Lower lobe of right lung (tissue), 2 donors: ENCODE results near the gene RBP4. TPM values are rescaled to one million over a fixed set of nuclear protein-coding genes. Genes with fewer than 3 reads are reported as not detected.

ENCODE experiments used
- ATAC-seq, 2 donors: fragments of 200-7000 bp; cut with Tn5 transposase; one replicate each; pipeline ENCODE4 v1.9.1; 2020 to 2022; ENCODE audit warnings: mild to moderate bottlenecking in 2 of 2, moderate library complexity in 2 of 2
- DNase-seq: peaks from one replicate; pipeline ENCODE4 v3.0.0-alpha.2; 2020
- H3K27ac ChIP-seq: fragments of 200-600 bp; one replicate; pipeline ENCODE4 v1.8.0; 2022
- H3K27me3 ChIP-seq: fragments of 200-600 bp; one replicate; pipeline ENCODE4 v1.8.0; 2022; ENCODE audit warnings: low read depth
- H3K36me3 ChIP-seq: fragments of 200-600 bp; one replicate; pipeline ENCODE4 v1.8.0; 2022; ENCODE audit warnings: mild to moderate bottlenecking
- H3K4me1 ChIP-seq: fragments of 200-600 bp; one replicate; pipeline ENCODE4 v1.8.0; 2022
- H3K4me3 ChIP-seq: fragments of 200-600 bp; one replicate; pipeline ENCODE4 v1.8.0; 2022; ENCODE audit warnings: mild to moderate bottlenecking
- H3K9me3 ChIP-seq: fragments of 200-600 bp; one replicate; pipeline ENCODE4 v1.8.0; 2022
- CTCF ChIP-seq: fragments of 200-600 bp; IDR thresholded peaks from one replicate; pipeline ENCODE4 v1.8.0; 2022; ENCODE audit warnings: antibody characterized with exemption, mild to moderate bottlenecking
- intact Hi-C: fragments of 100-400 bp; cut with DNase I; formaldehyde crosslinking; loops from one replicate; pipeline ENCODE4 v1.11.0; 2022
- total RNA-seq: library from RNA; stranded (reverse); fragmentation: NEBNext Ultra II Directional; extraction: Animal tissue kit (Norgen Biotek cat#: 25700); gene quantifications from one replicate; pipeline ENCODE4 v1.2.1, GENCODE V29; 2021
- donor health status: DM: no; HTN: yes; CAD: no; lungs with severe emphysema.

RBP4 gene
- total RNA-seq, 1 donor from 2014 or later: 17.4 TPM

GRCh38 chr10:93622942-93623341 is 21.9 kb upstream of the RBP4 start:
- intact Hi-C loops: no loop called here
- ATAC-seq (no peak), DNase-seq (no peak)
- H3K27ac ChIP-seq: no peak overlapping the region
- H3K4me3 ChIP-seq: no peak overlapping the region
- TF ChIP-seq CTCF: no peak
- no peaks in the 10 kb centered on the region for H3K4me1 ChIP-seq
- H3K9me3 ChIP-seq: no peaks in the 10 kb centered on the region
- no peaks in the 10 kb centered on the region for H3K27me3 ChIP-seq
- H3K36me3 ChIP-seq: no peaks in the 10 kb centered on the region

GRCh38 chr10:93620925-93621324 is 19.9 kb upstream of the RBP4 start:
- Histone ChIP-seq H3K9me3 (no peaks in the 10 kb centered on the region), H3K4me3 (no peak overlapping the region), H3K27me3 (no peaks in the 10 kb centered on the region), H3K4me1 (no peaks in the 10 kb centered on the region), H3K27ac (no peak overlapping the region), H3K36me3 (no peaks in the 10 kb centered on the region)
- no peak for ATAC-seq
- no peak for TF ChIP-seq CTCF
- intact Hi-C loops: no loop called here
- no peak for DNase-seq

- no peaks in the 10 kb centered on the region for H3K27me3 ChIP-seq
- TF ChIP-seq CTCF: no peak
- H3K9me3 ChIP-seq: no peaks in the 10 kb centered on the region
- intact Hi-C loops: no loop called here
- no peaks in the 10 kb centered on the region for H3K4me1 ChIP-seq
- H3K36me3 ChIP-seq: no peaks in the 10 kb centered on the region
- H3K4me3 ChIP-seq: no peak overlapping the region
- ATAC-seq (peak; percentile 32 to 39), DNase-seq (no peak)
- H3K27ac ChIP-seq: no peak overlapping the region
Observed at GRCh38 chr10:93615576-93616235, 14.7 kb upstream of the RBP4 start.

- DNase-seq: no peak
- ATAC-seq: no peak
- Histone ChIP-seq H3K4me1 (no peaks in the 10 kb centered on the region), H3K27me3 (peaks cover under 1% of the 10 kb centered on the region), H3K4me3 (no peak overlapping the region), H3K36me3 (no peaks in the 10 kb centered on the region), H3K9me3 (no peaks in the 10 kb centered on the region), H3K27ac (no peak overlapping the region)
- no peak for TF ChIP-seq CTCF
- intact Hi-C loops: no loop called here
Observed at GRCh38 chr10:93614101-93614825, 13.2 kb upstream of the RBP4 start.

GRCh38 chr10:93613126-93613525 is 12.1 kb upstream of the RBP4 start:
- no peak for TF ChIP-seq CTCF
- peaks cover 4% of the 10 kb centered on the region for H3K27me3 ChIP-seq
- no peak for ATAC-seq

More at GRCh38 chr10:93613126-93613525, 12.1 kb upstream of the RBP4 start:
- Histone ChIP-seq H3K4me3 (no peak overlapping the region), H3K27ac (no peak overlapping the region), H3K9me3 (no peaks in the 10 kb centered on the region), H3K36me3 (no peaks in the 10 kb centered on the region), H3K4me1 (no peaks in the 10 kb centered on the region)
- DNase-seq: no peak
- intact Hi-C loops: no loop called here
